UCSD-AML1 (cell line): ENCODE measurements around the gene IGF2.
"Not testable (repeated sequence)": the region's sequence is repeated elsewhere in the genome, so short reads cannot be mapped to it uniquely, and the experiment has no call there.

ENCODE experiments used
- DNase-seq: peaks from one replicate; lab custom pipeline; 2025; ENCODE audit not compliant: unreplicated experiment; lab: John Stamatoyannopoulos, UW

Gene IGF2

GRCh38 chr11:2124736-2125484 is 14.3 kb downstream of the IGF2 start:
- DNase-seq, result not testable (repeated sequence)

GRCh38 chr11:2123628-2123960 is 15.6 kb downstream of the IGF2 start:
- no peak for DNase-seq

GRCh38 chr11:2122907-2123627 is 16.1 kb downstream of the IGF2 start:
- DNase-seq, result no peak

GRCh38 chr11:2122222-2122906 is 16.8 kb downstream of the IGF2 start:
- no peak for DNase-seq

- no peak for DNase-seq
These were observed 17.7 kb downstream of the IGF2 start for GRCh38 chr11:2121227-2122130.

GRCh38 chr11:2120359-2121100 is 18.7 kb downstream of the IGF2 start:
- no peak for DNase-seq

GRCh38 chr11:2118677-2119076 is 20.5 kb downstream of the IGF2 start:
- DNase-seq, result no peak

GRCh38 chr11:2116680-2117079 is 22.5 kb downstream of the IGF2 start:
- no peak for DNase-seq

- no peak for DNase-seq
These were observed 23.9 kb downstream of the IGF2 start for GRCh38 chr11:2115308-2115707.

- no peak for DNase-seq
These were observed 24.6 kb downstream of the IGF2 start for GRCh38 chr11:2114430-2115241.

- DNase-seq, result no peak
These were observed 25.4 kb downstream of the IGF2 start for GRCh38 chr11:2113776-2114175.

- DNase-seq, result no peak
These were observed 28.7 kb downstream of the IGF2 start for GRCh38 chr11:2110521-2110920.

GRCh38 chr11:2109541-2110019 is 29.6 kb downstream of the IGF2 start:
- DNase-seq, result peak; percentile 47

- no peak for DNase-seq
These were observed 30.3 kb downstream of the IGF2 start for GRCh38 chr11:2108675-2109491.

GRCh38 chr11:2107941-2108630 is 31.1 kb downstream of the IGF2 start:
- DNase-seq, result no peak

- no peak for DNase-seq
These were observed 31.7 kb downstream of the IGF2 start for GRCh38 chr11:2107521-2107920.

GRCh38 chr11:2106583-2107209 is 32.5 kb downstream of the IGF2 start:
- DNase-seq, result no peak
